Measurements from ENCODE around the gene YWHAE. TPM values are rescaled to one million over a fixed set of nuclear protein-coding genes. Genes with fewer than 3 reads are reported as not detected.

The YWHAE gene
- total RNA-seq, 1 experiment from 2014 or later: 210 TPM

GRCh38 chr17:1435326-1435725 lies 35.3 kb upstream of the YWHAE start:
- CTCF ChIA-PET: no interaction called here
- H3K4me1 ChIP-seq (ENCODE audit: insufficient read depth, low read length): no peaks in the 10 kb centered on the region
- H3K36me3 ChIP-seq (ENCODE audit: low read depth, low read length): peaks cover 13% of the 10 kb centered on the region
- no TSS peak for BruUV-seq (replicated peaks)
- no peak overlapping the region for H3K27ac ChIP-seq (ENCODE audit: low read length)
- no peak overlapping the region for H3K9ac ChIP-seq (ENCODE audit: low read length)
- H3F3A ChIP-seq (ENCODE audit: low read length, unreplicated experiment): no peaks in the 10 kb centered on the region
- TF ChIP-seq EZH2 (IDR thresholded peaks at IDR 0.05; ENCODE audit: low read length, unreplicated experiment) (no peak), EZH2phosphoT487 (IDR thresholded peaks at IDR 0.05; ENCODE audit: borderline replicate concordance, low read length) (no peak), CTCF (conservative IDR thresholded peaks at IDR 0.05; ENCODE audit: low read depth, low read length) (no peak)
- H3K9me3 ChIP-seq (ENCODE audit: low read length): no peaks in the 10 kb centered on the region
- DNase-seq (no peak), ATAC-seq (no peak)
- no peaks in the 10 kb centered on the region for H3K27me3 ChIP-seq (ENCODE audit: low read length)
- H3K4me3 ChIP-seq (ENCODE audit: low read length): no peak overlapping the region
- peaks cover 85% of the 10 kb centered on the region for H3K79me2 ChIP-seq (ENCODE audit: low read length)
- POLR2A ChIA-PET (ENCODE audit: unreplicated experiment): no interaction called here
- no peak overlapping the region for H3K4me2 ChIP-seq (ENCODE audit: low read length)
- no peaks in the 10 kb centered on the region for H3K9me2 ChIP-seq (replicated peaks; ENCODE audit: low read length)
- no peak overlapping the region for H2AFZ ChIP-seq (ENCODE audit: low read length)
- intact Hi-C loops (cut with micrococcal nuclease): no loop called here
- H4K20me1 ChIP-seq (ENCODE audit: low read length): no peaks in the 10 kb centered on the region

GRCh38 chr17:1434150-1434549 lies 34.1 kb upstream of the YWHAE start:
- CTCF ChIA-PET: no interaction called here
- ATAC-seq (no peak), DNase-seq (no peak)
- Histone ChIP-seq H4K20me1 (ENCODE audit: low read length) (no peaks in the 10 kb centered on the region), H3K27ac (ENCODE audit: low read length) (no peak overlapping the region), H3K9me2 (replicated peaks; ENCODE audit: low read length) (no peaks in the 10 kb centered on the region), H3K36me3 (ENCODE audit: low read depth, low read length) (peaks cover 13% of the 10 kb centered on the region), H2AFZ (ENCODE audit: low read length) (no peak overlapping the region), H3K9ac (ENCODE audit: low read length) (no peak overlapping the region), H3K9me3 (ENCODE audit: low read length) (no peaks in the 10 kb centered on the region), H3K4me1 (ENCODE audit: insufficient read depth, low read length) (no peaks in the 10 kb centered on the region), H3K79me2 (ENCODE audit: low read length) (peaks cover 85% of the 10 kb centered on the region), H3F3A (ENCODE audit: low read length, unreplicated experiment) (no peaks in the 10 kb centered on the region), H3K4me3 (ENCODE audit: low read length) (no peak overlapping the region), H3K4me2 (ENCODE audit: low read length) (no peak overlapping the region), H3K27me3 (ENCODE audit: low read length) (no peaks in the 10 kb centered on the region)
- intact Hi-C loops (cut with micrococcal nuclease): no loop called here
- POLR2A ChIA-PET (ENCODE audit: unreplicated experiment): no interaction called here
- no peak for TF ChIP-seq EZH2phosphoT487 (IDR thresholded peaks at IDR 0.05; ENCODE audit: borderline replicate concordance, low read length)
- no peak for TF ChIP-seq EZH2 (IDR thresholded peaks at IDR 0.05; ENCODE audit: low read length, unreplicated experiment)
- TF ChIP-seq CTCF (conservative IDR thresholded peaks at IDR 0.05; ENCODE audit: low read depth, low read length): no peak
- no TSS peak for BruUV-seq (replicated peaks)

- Histone ChIP-seq H3K79me2 (ENCODE audit: low read length) (peaks cover 67% of the 10 kb centered on the region), H3K9me2 (replicated peaks; ENCODE audit: low read length) (no peaks in the 10 kb centered on the region), H3K9ac (ENCODE audit: low read length) (no peak overlapping the region), H3K27ac (ENCODE audit: low read length) (no peak overlapping the region), H3K4me3 (ENCODE audit: low read length) (no peak overlapping the region), H3K27me3 (ENCODE audit: low read length) (no peaks in the 10 kb centered on the region), H3K4me2 (ENCODE audit: low read length) (no peak overlapping the region), H3K9me3 (ENCODE audit: low read length) (no peaks in the 10 kb centered on the region), H3K4me1 (ENCODE audit: insufficient read depth, low read length) (no peaks in the 10 kb centered on the region), H3F3A (ENCODE audit: low read length, unreplicated experiment) (no peaks in the 10 kb centered on the region), H2AFZ (ENCODE audit: low read length) (no peak overlapping the region), H3K36me3 (ENCODE audit: low read depth, low read length) (peaks cover 13% of the 10 kb centered on the region), H4K20me1 (ENCODE audit: low read length) (no peaks in the 10 kb centered on the region)
- CTCF ChIA-PET: no interaction called here
- DNase-seq (no peak), ATAC-seq (no peak)
- POLR2A ChIA-PET (ENCODE audit: unreplicated experiment): no interaction called here
- TF ChIP-seq EZH2 (IDR thresholded peaks at IDR 0.05; ENCODE audit: low read length, unreplicated experiment) (no peak), EZH2phosphoT487 (IDR thresholded peaks at IDR 0.05; ENCODE audit: borderline replicate concordance, low read length) (no peak), CTCF (conservative IDR thresholded peaks at IDR 0.05; ENCODE audit: low read depth, low read length) (no peak)
- intact Hi-C loops (cut with micrococcal nuclease): no loop called here
- BruUV-seq (replicated peaks): no TSS peak
Measured at GRCh38 chr17:1431631-1432104, 31.6 kb upstream of the YWHAE start.

All from PC-3 (cell line).